MM.1S (cell line): ENCODE results near the gene PLD1.

Experiments used
- CTCF ChIP-seq: fragments of 300-600 bp; sonication (generic); IDR thresholded peaks from 2 replicates; pipeline ENCODE4 v1.5.1; 2016; ENCODE audit warnings: antibody characterized with exemption, low read length, mixed read lengths
- EZH2phosphoT487 ChIP-seq: fragments of 300-600 bp; sonication (generic); IDR thresholded peaks from 2 replicates; pipeline ENCODE4 v1.6.1; 2018; ENCODE audit warnings: antibody characterized with exemption, low read length

GRCh38 chr3:171557173-171557572 lies 253.1 kb downstream of the PLD1 start:
- TF ChIP-seq EZH2phosphoT487: no peak
- no peak for TF ChIP-seq CTCF
